OCI-LY7 (cell line): ENCODE data around the gene C10orf90. TPM values are rescaled to one million over a fixed set of nuclear protein-coding genes. Genes with fewer than 3 reads are reported as not detected.

Experiments
- BruUV-seq: library from RNA; stranded (reverse); fragments of 400-500 nt; replicated peaks from 2 replicates; lab custom pipeline; 2021; lab: Mats Ljungman, UMichigan
- CTCF ChIA-PET: fragments of 300-600 bp; sonication (Branson Sonifier 250); formaldehyde crosslinking; loops from one replicate; lab custom pipeline; 2022; ENCODE audit warnings: antibody characterized with exemption; ENCODE audit not compliant: unreplicated experiment; lab: Charles Lee
- POLR2A ChIA-PET: fragments of 300-600 bp; sonication (Branson Sonifier 250); formaldehyde crosslinking; loops from one replicate; lab custom pipeline; 2022; ENCODE audit warnings: antibody characterized with exemption; lab: Charles Lee
- DNase-seq: peaks from one replicate; pipeline ENCODE4 v3.0.0-alpha.2; 2015; ENCODE audit warnings: low spot score
- H2AFZ ChIP-seq: fragments of 200-600 bp; sonication (generic), shearing (Covaris generic); 2 replicates; pipeline ENCODE4 v1.6.1; 2014; ENCODE audit warnings: mild to moderate bottlenecking, antibody characterized with exemption, low read length, moderate library complexity
- H3K27ac ChIP-seq: fragments of 200-600 bp; sonication (generic); 2 replicates; pipeline ENCODE4 v1.5.1; 2014; ENCODE audit warnings: mixed run types, low read depth, mild to moderate bottlenecking, moderate library complexity, low read length, inconsistent platforms; ENCODE audit not compliant: poor library complexity, severe bottlenecking
- H3K36me3 ChIP-seq: fragments of 200-600 bp; sonication (generic); 2 replicates; pipeline ENCODE4 v1.6.1; 2014; ENCODE audit warnings: mild to moderate bottlenecking, antibody characterized with exemption, low read length, moderate library complexity, mixed read lengths; ENCODE audit not compliant: insufficient read depth
- H3K4me1 ChIP-seq: fragments of 200-600 bp; sonication (generic); 2 replicates; pipeline ENCODE4 v1.5.1; 2014; ENCODE audit warnings: mild to moderate bottlenecking, low read length; ENCODE audit not compliant: insufficient read depth, poor library complexity, severe bottlenecking
- H3K4me2 ChIP-seq: fragments of 200-600 bp; sonication (generic); 2 replicates; pipeline ENCODE4 v1.6.1; 2014; ENCODE audit warnings: mild to moderate bottlenecking, low read length
- H3K4me3 ChIP-seq: fragments of 200-600 bp; sonication (generic); 2 replicates; pipeline ENCODE4 v1.5.1; 2014; ENCODE audit warnings: mild to moderate bottlenecking, low read depth, low read length; ENCODE audit not compliant: poor library complexity, severe bottlenecking
- H3K79me2 ChIP-seq: fragments of 200-600 bp; sonication (generic); 2 replicates; pipeline ENCODE4 v1.6.1; 2016; ENCODE audit warnings: low read depth, mild to moderate bottlenecking, low read length, moderate library complexity, mixed read lengths; ENCODE audit not compliant: insufficient read depth
- H3K9me2 ChIP-seq: fragments of 200-600 bp; sonication (generic); 2 replicates; pipeline ENCODE4 v1.6.1; 2016; ENCODE audit warnings: mild to moderate bottlenecking, low read length, mixed read lengths; ENCODE audit not compliant: insufficient read depth
- H3K9me3 ChIP-seq: fragments of 200-600 bp; sonication (generic); 2 replicates; pipeline ENCODE4 v1.6.1; 2014; ENCODE audit warnings: mild to moderate bottlenecking, mixed run types, low read length, mixed read lengths
- H4K20me1 ChIP-seq: fragments of 200-600 bp; sonication (generic); 2 replicates; pipeline ENCODE4 v1.6.1; 2014; ENCODE audit warnings: mild to moderate bottlenecking, antibody characterized with exemption, low read length, moderate library complexity, mixed read lengths; ENCODE audit not compliant: insufficient read depth
- CTCF ChIP-seq: fragments of 200-600 bp; sonication (generic); conservative IDR thresholded peaks from 2 replicates; pipeline ENCODE4 v1.5.1; 2014; ENCODE audit warnings: mild to moderate bottlenecking, antibody characterized with exemption, low read length, moderate library complexity, mixed read lengths
- EZH2phosphoT487 ChIP-seq: fragments of 200-600 bp; sonication (generic); IDR thresholded peaks from 2 replicates; pipeline ENCODE4 v1.6.1; 2018; ENCODE audit warnings: low read depth, borderline replicate concordance, mild to moderate bottlenecking, mixed run types, antibody characterized with exemption, low read length, moderate library complexity, mixed read lengths
- intact Hi-C: fragments of 100-400 bp; cut with micrococcal nuclease; formaldehyde crosslinking; loops from one replicate; pipeline ENCODE4 v1.10.0; 2022; ENCODE audit not compliant: unreplicated experiment
- total RNA-seq, 2 experiments: library from RNA; depleted of rRNA in 1 of 2; stranded (reverse); fragments of >200 nt in 1 of 2; shearing (Covaris generic) in 1 of 2; gene quantifications; 2 replicates each; pipeline ENCODE4 v1.2.3, GENCODE V29; 2014 to 2022

Gene C10orf90
- total RNA-seq, 2 experiments from 2014 or later, result not detected

- no peak for DNase-seq
- Histone ChIP-seq H3K4me3 (no peak overlapping the region), H3K27ac (no peak overlapping the region), H3K4me1 (no peaks in the 10 kb centered on the region), H3K9me3 (no peaks in the 10 kb centered on the region), H3K4me2 (no peak overlapping the region), H4K20me1 (no peaks in the 10 kb centered on the region), H3K79me2 (no peaks in the 10 kb centered on the region), H3K9me2 (no peaks in the 10 kb centered on the region), H2AFZ (no peak overlapping the region), H3K36me3 (no peaks in the 10 kb centered on the region)
- intact Hi-C loops, result no loop called here
- CTCF ChIA-PET, result no interaction called here
- POLR2A ChIA-PET, result no interaction called here
- no peak for TF ChIP-seq CTCF
- TF ChIP-seq EZH2phosphoT487, result no peak
- BruUV-seq, result no TSS peak
Observed at GRCh38 chr10:126434235-126434634, 236.3 kb downstream of the C10orf90 start.

GRCh38 chr10:126433351-126433750 lies 237.1 kb downstream of the C10orf90 start:
- H3K79me2 ChIP-seq, result no peaks in the 10 kb centered on the region
- no peaks in the 10 kb centered on the region for H3K9me3 ChIP-seq
- intact Hi-C loops, result no loop called here
- TF ChIP-seq CTCF, result no peak
- no peak for TF ChIP-seq EZH2phosphoT487
- no peak overlapping the region for H2AFZ ChIP-seq
- ChIA-PET CTCF (no interaction called here), POLR2A (no interaction called here)
- H3K4me2 ChIP-seq, result no peak overlapping the region
- no peaks in the 10 kb centered on the region for H3K9me2 ChIP-seq
- DNase-seq, result no peak
- no TSS peak for BruUV-seq
- H3K4me1 ChIP-seq, result no peaks in the 10 kb centered on the region
- H3K4me3 ChIP-seq, result no peak overlapping the region
- H3K36me3 ChIP-seq, result no peaks in the 10 kb centered on the region
- no peaks in the 10 kb centered on the region for H4K20me1 ChIP-seq
- H3K27ac ChIP-seq, result no peak overlapping the region

- no TSS peak for BruUV-seq
- Histone ChIP-seq H3K36me3 (no peaks in the 10 kb centered on the region), H3K4me2 (no peak overlapping the region), H2AFZ (no peak overlapping the region), H3K79me2 (no peaks in the 10 kb centered on the region), H4K20me1 (no peaks in the 10 kb centered on the region), H3K4me3 (no peak overlapping the region), H3K9me2 (no peaks in the 10 kb centered on the region), H3K9me3 (no peaks in the 10 kb centered on the region), H3K27ac (no peak overlapping the region), H3K4me1 (no peaks in the 10 kb centered on the region)
- no peak for TF ChIP-seq EZH2phosphoT487
- TF ChIP-seq CTCF, result no peak
- CTCF ChIA-PET, result no interaction called here
- no peak for DNase-seq
- POLR2A ChIA-PET, result no interaction called here
- intact Hi-C loops, result no loop called here
Observed at GRCh38 chr10:126432507-126432906, 238.0 kb downstream of the C10orf90 start.
